Prostate gland (tissue), 2 donors: ENCODE data around the gene C1QTNF5. TPM values are rescaled to one million over a fixed set of nuclear protein-coding genes. Genes with fewer than 3 reads are reported as not detected.

Experiments
- DNase-seq: peaks from one replicate; pipeline ENCODE4 v3.0.0-alpha.2; 2019; ENCODE audit warnings: low spot score
- H3K27ac ChIP-seq, 2 donors: fragments of 200-600 bp; sonication (generic); 2 replicates each; pipeline ENCODE4 v1.5.1; 2017 to 2019
- H3K27me3 ChIP-seq: fragments of 200-600 bp; sonication (generic); replicated peaks from 2 replicates; pipeline ENCODE4 v1.5.1; 2019; ENCODE audit not compliant: insufficient read depth
- H3K36me3 ChIP-seq, 2 donors: fragments of 200-600 bp; sonication (generic); 1 replicate in 1 of 2; 2 replicates in 1 of 2; pipeline versions ENCODE4 v1.5.1 to v1.8.1; 2017 to 2019
- H3K4me1 ChIP-seq: fragments of 200-600 bp; sonication (generic); replicated peaks from 2 replicates; pipeline ENCODE4 v1.5.1; 2019
- H3K4me3 ChIP-seq, 2 donors: fragments of 200-600 bp; sonication (generic); 2 replicates each; pipeline ENCODE4 v1.5.1; 2017 to 2019
- H3K9me3 ChIP-seq: fragments of 200-600 bp; sonication (generic); 2 replicates; pipeline ENCODE4 v1.5.1; 2017
- POLR2A ChIP-seq: fragments of 450-650 bp; IDR thresholded peaks from one replicate; pipeline ENCODE4 v1.6.1; 2016; ENCODE audit warnings: antibody characterized with exemption, mild to moderate bottlenecking
- POLR2AphosphoS5 ChIP-seq: sonication (generic); formaldehyde crosslinking; IDR thresholded peaks from one replicate; pipeline ENCODE4 v1.6.1; 2017; ENCODE audit warnings: antibody characterized with exemption
- WGBS: methylation state at CpG from one replicate; pipeline ENCODE4 v1.1.5; 2018; 5-methylcytosine and 5-hydroxymethylcytosine counted together
- intact Hi-C: fragments of 100-400 bp; cut with DNase I; formaldehyde crosslinking; loops from one replicate; pipeline ENCODE4 v1.14.2; 2022
- total RNA-seq, 2 donors: library from RNA; depleted of rRNA; stranded (reverse); fragments of >200 nt; gene quantifications; one replicate each; pipeline ENCODE4 v1.1.0, GENCODE V29; 2016
- TF ChIP-seq, protein P1 (sequence below), 4 experiments: fragments of 200-600 bp in 2 of 4; fragments of 450-650 bp in 2 of 4; sonication (generic) in 2 of 4; IDR thresholded peaks; 1 replicate in 3 of 4; 2 replicates in 1 of 4; pipeline ENCODE4 v1.5.1; 2016 to 2019; ENCODE audit warnings: antibody characterized with exemption in 4 of 4, mild to moderate bottlenecking in 2 of 4, moderate library complexity in 2 of 4

The C1QTNF5 gene
- total RNA-seq, 2 donors from 2014 or later, result 15.3 to 20.2 TPM

DNA sequence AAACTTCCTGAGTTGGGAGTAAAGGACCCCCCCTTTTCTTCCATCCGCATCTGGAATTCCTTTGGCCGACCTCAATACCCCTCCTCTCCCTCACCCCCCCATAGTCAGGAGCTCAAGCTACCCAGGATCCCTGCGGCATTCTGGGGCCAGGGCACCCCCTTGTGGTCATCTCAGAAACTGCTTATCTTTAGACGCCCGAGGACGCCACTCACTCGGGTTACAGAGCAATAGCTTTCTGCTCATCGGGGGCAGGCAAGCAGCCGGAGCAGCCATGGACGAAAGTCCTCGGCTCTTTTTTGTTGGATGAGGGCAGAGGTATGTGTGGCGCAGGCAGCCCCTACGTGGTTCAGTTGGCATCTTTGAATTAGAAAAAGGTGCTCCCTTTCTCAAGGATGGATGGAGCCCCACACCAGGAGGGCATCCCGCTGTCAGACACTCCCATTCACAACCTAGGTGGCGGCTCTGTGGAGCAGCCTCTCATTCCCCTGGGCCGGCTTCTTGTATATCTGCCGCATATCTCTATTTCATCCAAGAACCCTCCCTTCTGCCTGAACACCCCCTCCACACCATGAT is 2.3 kb downstream of the C1QTNF5 start:
- Histone ChIP-seq H3K4me1 (peaks cover 20% of the 10 kb centered on the region), H3K9me3 (no peaks in the 10 kb centered on the region), H3K4me3 (no peak overlapping the region), H3K27me3 (no peaks in the 10 kb centered on the region), H3K27ac (peak overlapping the region in 1 of 2 donors; percentile 18), H3K36me3 (no peaks in the 10 kb centered on the region)
- intact Hi-C loops, result loop anchor here (2.0 kb wide), 1 partner anchor 132 kb away; the partner anchor contains the start of gene CBL
- TF ChIP-seq POLR2A, result no peak
- TF ChIP-seq, protein P1, sequence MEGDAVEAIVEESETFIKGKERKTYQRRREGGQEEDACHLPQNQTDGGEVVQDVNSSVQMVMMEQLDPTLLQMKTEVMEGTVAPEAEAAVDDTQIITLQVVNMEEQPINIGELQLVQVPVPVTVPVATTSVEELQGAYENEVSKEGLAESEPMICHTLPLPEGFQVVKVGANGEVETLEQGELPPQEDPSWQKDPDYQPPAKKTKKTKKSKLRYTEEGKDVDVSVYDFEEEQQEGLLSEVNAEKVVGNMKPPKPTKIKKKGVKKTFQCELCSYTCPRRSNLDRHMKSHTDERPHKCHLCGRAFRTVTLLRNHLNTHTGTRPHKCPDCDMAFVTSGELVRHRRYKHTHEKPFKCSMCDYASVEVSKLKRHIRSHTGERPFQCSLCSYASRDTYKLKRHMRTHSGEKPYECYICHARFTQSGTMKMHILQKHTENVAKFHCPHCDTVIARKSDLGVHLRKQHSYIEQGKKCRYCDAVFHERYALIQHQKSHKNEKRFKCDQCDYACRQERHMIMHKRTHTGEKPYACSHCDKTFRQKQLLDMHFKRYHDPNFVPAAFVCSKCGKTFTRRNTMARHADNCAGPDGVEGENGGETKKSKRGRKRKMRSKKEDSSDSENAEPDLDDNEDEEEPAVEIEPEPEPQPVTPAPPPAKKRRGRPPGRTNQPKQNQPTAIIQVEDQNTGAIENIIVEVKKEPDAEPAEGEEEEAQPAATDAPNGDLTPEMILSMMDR (IDR thresholded peaks at IDR 0.05), result peak; percentile 70 to 79 (median 72)
- TF ChIP-seq POLR2AphosphoS5, result peak; percentile 38
- DNase-seq, result peak; percentile 50
- WGBS, result 19% methylated on average over 17 of the region's 17 CpGs

DNA sequence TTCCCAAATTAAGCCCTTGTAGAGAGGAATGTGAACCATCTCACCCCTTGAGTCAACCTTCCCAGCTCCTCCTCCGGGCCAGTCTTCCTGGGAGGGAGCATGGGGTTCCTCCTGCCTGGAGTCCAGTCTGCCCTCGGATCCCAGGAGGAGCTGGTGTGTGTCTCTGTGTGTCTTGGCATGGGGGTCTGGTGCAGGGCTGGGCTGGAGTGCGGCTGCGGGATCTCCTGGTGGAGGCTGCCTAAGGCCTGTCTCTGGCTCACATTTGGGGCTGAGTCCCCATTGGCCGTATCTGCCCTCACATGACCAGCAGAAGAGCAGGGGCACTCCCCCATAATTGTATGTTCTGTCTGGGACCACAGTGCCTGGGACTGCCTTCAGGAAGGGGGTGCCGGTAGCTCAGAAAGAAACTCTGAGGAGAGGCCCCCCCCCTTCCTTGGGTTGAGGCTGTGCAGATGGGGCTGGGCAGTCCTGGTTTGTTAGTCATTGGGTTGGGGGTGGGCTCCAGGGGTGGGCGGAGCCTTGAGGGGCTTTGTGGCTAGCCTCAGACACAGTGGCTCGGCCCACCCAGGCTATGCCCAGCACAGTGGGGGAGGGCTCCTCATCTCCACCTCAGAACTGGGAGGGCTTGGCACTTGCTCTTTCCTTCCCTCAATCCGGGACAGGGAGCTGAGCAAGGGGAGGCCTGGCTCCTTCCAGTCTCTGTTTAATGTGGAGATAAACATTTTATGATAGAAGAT is 2.9 kb downstream of the C1QTNF5 start:
- TF ChIP-seq, protein P1 (IDR thresholded peaks at IDR 0.05), result no peak
- TF ChIP-seq POLR2A, result no peak
- no peak for TF ChIP-seq POLR2AphosphoS5
- Histone ChIP-seq H3K4me1 (peaks cover 20% of the 10 kb centered on the region), H3K27ac (no peak overlapping the region), H3K9me3 (no peaks in the 10 kb centered on the region), H3K4me3 (no peak overlapping the region), H3K27me3 (no peaks in the 10 kb centered on the region), H3K36me3 (no peaks in the 10 kb centered on the region)
- 36% methylated on average over 9 of the region's 9 CpGs for WGBS
- intact Hi-C loops, result loop anchor here (2.0 kb wide), 1 partner anchor 131 kb away; the partner anchor contains the start of gene CBL
- DNase-seq, result no peak

DNA sequence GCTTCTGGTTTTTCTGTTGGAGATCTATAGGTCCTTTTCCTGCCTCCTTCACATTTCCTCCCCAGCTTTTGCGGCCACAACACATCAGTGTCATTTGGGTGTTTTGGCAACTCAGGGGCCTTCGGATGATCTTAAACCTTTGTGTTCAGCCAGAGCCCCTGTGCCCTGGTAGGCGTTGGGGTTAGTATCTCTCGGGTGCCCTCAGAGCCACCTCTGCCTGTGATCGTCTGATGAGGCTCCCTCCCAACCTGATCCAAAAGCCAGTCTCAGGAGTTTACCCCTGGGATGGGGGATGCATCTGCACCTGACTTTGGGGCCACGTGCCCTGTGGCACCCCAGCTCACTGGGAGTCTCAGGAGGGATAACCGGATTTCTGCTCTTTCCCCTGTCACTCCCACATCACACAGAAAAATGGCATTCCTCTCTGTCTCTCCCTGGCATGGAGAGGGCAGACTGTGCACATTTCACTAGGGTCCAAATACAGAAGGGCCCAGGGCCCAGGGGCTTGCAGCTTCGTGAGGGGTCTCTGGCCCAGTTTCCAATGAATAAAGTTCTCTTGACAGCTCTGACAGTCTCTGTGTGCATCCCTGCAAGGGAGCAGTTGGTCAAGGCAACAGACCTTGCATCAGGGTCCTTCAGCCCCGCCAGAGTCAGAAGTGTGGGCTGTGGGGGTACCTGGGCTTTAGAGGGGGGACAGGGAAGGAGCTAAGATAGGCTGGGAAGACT is 3.8 kb downstream of the C1QTNF5 start:
- Histone ChIP-seq H3K27me3 (no peaks in the 10 kb centered on the region), H3K4me1 (peaks cover 20% of the 10 kb centered on the region), H3K4me3 (no peak overlapping the region), H3K36me3 (no peaks in the 10 kb centered on the region), H3K27ac (no peak overlapping the region), H3K9me3 (no peaks in the 10 kb centered on the region)
- intact Hi-C loops, result no loop called here
- no peak for DNase-seq
- 82% methylated on average over 9 of the region's 9 CpGs for WGBS
- TF ChIP-seq POLR2A (no peak), POLR2AphosphoS5 (no peak)
- TF ChIP-seq, protein P1 (IDR thresholded peaks at IDR 0.05), result no peak

- Histone ChIP-seq H3K4me3 (no peak overlapping the region), H3K27ac (no peak overlapping the region), H3K36me3 (no peaks in the 10 kb centered on the region), H3K27me3 (no peaks in the 10 kb centered on the region), H3K9me3 (no peaks in the 10 kb centered on the region), H3K4me1 (peaks cover 20% of the 10 kb centered on the region)
- DNase-seq, result no peak
- TF ChIP-seq, protein P1 (IDR thresholded peaks at IDR 0.05), result no peak
- no peak for TF ChIP-seq POLR2AphosphoS5
- TF ChIP-seq POLR2A, result no peak
- intact Hi-C loops, result no loop called here
- WGBS, result 88% methylated on average over 30 of the region's 30 CpGs
Observed at GRCh38 chr11:119335655-119336543, 4.8 kb downstream of the C1QTNF5 start.
